HTR-8/SVneo (cell line): Measurements from ENCODE around the gene FGD4.

ENCODE experiments used
- DNase-seq: peaks from one replicate; pipeline ENCODE4 v3.0.0; 2011; ENCODE audit warnings: low spot score, mixed read lengths; ENCODE audit not compliant: insufficient read length
- FAIRE-seq: peaks from 2 replicates; lab custom pipeline; 2011; peaks lifted over from hg19 to GRCh38; lab: Jason Lieb, UNC

FGD4 gene

DNA sequence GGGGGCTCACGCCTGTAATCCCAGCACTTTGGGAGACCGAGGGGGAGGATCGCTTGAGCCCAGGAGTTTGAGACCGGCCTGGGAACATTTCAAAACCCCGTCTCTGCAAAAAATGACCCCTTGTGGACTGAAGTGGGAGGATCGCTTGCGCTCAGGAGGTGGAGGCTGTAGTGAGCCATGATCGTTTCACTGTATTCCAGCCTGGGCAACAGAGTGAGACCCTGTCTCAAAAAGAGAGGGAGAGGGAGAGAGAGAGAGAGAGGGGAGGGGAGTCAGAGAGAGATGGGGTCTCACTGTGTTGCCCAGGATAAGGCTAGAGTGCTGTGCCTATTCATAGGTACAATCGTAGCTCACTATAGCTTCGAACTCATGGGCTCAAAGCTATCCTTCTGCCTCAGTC is 2.8 kb downstream of the FGD4 start:
- DNase-seq (no peak), FAIRE-seq (no peak)

DNA sequence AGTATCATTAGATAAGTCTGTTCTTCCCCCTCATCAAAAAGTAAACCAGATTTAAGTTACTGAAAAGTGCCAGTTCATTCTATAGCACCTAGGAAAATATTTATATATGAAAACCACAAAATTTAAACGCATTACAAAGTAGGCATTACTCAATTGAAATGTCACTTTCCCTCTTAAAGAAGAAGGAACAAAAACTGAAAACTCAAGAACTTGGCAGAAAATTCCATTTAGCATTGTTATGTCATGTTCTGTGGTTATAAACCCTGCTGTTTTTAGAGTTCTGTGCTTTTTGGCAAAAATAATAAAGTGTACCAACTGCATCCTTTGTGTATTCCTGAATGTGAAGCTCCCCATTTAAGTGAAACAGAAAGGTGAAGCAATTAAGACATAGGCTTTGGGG is 3.6 kb downstream of the FGD4 start:
- DNase-seq (no peak), FAIRE-seq (no peak)

DNA sequence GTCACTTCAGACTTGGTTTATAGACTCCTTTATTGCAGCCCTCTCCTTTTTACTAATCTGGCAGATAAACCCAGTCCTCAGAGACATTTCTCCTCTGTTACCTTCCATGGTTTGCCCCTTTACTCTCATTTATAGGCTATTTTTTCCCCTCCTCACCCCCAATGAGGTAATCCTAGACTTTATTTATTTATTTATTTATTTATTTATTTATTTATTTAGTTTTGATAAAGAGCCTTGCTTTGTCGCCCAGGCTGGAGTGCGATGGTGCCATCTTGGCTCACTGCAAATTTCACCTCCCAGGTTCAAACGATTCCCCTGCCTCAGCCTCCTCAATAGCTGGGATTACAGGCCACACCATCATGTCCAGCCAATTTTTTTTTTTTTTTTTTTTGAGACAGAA is 8.4 kb downstream of the FGD4 start:
- no peak for DNase-seq

DNA sequence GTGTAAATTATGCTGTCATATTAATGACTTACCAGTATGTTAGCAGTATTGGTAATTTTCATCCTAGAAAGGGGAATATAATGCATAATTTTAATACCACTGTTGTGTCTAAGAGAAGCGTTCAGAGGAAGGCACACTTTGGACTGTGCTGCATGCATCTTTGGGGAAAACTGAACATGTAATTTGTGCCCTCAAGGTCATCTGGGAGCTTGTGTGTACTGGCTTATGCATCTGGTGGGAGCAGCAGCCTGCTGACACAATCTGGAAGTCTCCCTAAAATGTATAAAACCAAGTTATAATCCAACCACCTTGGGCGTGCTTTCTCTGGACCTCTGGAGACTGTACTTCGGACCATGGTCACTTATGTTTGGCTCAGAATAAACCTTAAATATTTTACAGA is 14.1 kb downstream of the FGD4 start:
- no peak for DNase-seq

More for the DNA sequence above, 8.4 kb downstream of the FGD4 start:
- FAIRE-seq, result no peak

DNA sequence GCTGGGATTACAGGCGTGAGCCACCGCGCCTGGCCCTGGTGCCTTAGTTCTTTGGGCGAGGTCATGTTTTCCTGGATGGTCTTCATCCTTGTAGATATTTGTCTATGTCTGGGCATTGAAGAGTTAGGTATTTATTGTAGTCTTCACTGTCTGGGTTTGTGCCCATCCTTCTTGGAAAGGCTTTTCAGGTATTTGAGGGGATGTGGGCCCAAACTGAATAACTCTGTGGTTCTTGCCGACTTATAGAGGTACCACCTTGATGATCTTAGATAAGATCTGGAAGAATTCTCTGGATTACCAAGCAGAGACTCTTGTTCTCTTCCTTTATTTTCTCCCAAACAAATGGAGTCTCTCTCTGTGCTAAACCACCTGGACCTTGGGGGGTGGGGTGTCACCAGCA is 18.9 kb downstream of the FGD4 start:
- DNase-seq (no peak), FAIRE-seq (no peak)

More for the DNA sequence above, 14.1 kb downstream of the FGD4 start:
- FAIRE-seq, result no peak

DNA sequence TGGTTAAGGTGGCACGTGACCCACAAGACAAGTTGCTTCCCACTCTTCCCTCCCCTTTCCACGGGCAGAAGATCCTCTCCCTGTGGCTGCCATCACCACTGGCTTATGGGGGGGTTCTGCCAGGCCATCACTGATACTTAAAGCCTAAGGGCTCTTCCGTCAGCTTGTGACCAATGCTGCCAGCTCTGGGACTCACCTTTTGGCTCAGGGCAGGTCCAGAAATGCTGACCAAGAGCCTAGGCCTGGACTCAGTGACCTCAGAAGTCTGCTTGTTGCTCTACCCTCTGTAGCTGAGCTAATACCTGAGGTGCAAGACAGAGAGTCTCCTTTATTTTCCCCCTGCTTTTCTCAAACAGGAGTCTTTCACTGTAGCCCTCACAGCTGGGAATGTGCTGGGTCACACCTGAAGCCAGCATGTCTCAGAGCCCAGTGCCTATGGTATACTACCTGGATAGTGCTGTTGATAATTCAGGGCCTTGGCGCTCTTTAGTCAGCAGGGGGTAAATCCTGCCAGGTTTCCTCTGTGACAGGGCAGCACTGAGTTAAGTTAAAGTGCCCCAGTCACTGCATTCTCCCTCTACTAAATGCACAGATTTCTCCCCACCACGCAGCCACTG is 19.7 kb downstream of the FGD4 start:
- no peak for DNase-seq
- FAIRE-seq, result no peak

DNA sequence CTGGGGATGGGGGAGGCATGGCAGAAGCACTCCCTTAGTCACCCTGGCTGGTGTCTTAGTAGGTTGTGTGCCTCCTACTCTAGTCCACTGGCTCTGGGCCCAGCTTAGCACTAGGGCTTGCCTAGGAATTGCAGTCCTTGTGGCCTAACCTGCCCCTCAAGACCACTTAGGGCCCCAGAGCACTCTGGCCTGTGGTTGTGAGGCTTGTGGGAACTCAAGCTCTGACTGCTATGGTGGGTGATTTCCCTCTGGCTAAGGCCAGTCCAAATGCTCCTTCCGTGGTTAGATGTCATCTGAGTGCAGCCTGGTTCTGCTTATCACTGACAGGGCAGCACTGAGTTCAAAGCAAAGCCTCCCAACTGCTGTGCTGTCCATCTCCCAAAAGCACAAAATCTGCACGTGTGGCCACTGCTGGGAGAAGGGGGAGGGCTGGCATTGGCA is 20.2 kb downstream of the FGD4 start:
- no peak for DNase-seq
- FAIRE-seq, result no peak

DNA sequence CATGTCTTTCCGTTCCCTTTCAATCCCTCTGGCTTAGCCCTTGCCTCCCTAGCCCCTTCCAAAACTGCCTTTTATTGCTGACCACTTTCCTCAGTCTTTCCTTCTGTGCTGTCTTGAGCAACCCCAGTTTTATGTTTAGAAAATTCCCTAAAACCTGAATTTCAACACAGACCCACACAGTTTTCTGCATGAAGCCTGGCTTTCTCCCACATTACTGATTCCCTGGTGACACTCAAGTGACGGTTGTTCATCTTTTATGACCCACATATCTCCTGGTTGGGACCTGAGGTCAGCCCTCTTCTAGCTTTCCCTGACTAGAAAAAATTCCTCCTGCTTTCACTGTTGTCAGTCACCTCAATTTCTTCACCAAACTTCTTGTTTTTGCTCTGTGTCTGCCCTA is 21.0 kb downstream of the FGD4 start:
- no peak for DNase-seq
- FAIRE-seq, result no peak

DNA sequence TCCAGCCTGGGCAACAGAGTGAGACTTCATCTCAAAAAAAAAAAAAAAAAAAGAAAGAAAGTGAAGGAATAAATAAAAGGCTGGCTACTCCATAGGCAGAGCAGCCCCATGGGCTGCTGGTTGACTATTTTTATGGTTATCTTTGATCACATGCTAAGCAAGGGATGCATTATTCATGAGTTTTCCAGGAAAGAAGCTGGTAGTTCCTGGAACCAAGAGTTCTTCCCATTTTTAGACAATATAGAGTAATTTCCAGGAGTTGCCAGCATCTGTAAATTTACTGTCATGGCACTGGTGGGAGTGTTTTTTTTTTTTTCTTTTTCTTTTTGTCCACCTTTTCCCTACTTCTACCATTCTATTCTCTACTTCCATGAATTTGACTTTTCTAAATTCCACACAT is 24.2 kb downstream of the FGD4 start:
- no peak for FAIRE-seq

DNA sequence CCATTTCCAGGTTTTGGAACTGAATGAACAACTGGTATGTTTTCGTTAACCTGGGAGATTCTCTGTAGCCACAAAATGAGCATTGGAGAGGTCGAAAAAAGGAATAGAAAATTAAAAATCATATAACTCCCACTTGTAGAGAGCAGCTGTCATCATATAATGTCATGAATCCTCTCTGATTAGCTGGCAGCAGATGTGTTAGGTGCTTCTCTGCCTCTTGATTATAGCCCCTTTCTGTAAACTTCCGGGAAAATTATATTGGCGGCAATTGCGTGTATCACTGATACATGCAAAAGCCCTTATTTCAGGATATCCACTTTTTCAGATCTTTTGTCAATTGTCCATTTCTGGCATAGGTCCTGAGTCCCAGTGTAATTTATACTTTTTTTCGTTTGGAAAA is 31.7 kb downstream of the FGD4 start:
- FAIRE-seq (no peak), DNase-seq (no peak)

More for the DNA sequence above, 24.2 kb downstream of the FGD4 start:
- DNase-seq, result no peak

DNA sequence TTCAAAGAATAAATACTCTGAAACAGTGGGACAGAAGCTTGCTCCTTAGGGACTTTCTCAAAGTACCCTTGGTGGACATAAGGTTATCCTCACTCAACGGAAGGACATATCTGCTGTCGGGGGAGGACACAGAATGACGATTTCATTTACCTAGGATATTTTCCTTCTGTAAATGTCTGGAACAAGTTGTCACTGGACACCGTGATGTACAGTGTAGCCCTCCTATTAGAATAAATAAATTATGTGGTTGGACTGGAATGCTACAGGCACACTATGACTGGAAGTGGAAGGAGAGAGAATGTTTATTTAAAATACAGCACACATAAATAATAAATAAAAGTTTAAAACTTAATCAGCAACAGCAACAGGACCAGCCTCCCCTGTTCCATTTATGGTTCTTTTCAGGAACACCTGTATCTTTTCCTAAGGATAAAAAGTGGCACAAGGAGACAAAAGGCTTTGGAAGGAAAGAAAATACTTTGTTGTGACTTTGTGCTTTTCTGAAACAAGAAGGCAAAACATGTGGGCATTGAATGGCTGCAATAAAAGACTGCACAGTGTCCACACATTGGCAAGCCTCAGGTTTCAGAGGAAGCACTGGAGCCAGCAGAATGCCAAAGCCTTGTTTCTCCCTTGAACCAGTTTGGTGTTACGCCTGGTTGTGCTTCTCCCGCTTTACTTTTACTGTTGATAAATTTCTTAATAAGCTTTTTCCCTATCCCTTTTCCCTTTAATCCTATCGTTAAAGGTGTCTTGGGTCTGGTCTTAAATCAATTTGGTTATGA is 36.8 kb downstream of the FGD4 start:
- FAIRE-seq (no peak), DNase-seq (no peak)

DNA sequence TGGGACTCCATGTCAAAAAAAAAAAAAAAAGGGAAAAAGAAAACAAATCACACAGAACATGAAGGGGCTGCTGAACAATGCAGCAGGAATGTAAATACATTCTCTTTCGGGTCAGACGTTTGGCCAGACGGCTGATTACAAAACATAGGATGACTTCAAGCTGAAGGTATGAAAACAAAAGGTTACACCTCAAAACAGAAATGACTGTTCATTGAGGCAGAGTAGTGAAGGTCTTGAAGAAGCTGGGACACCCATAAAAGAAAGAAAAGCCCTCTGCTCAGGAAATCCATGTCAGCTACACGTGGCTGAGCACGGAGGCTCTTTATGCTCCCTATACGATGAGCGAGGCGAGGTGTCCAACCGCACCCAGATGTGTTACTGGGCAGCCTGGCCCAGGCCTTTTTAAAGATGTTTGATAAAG is 37.7 kb downstream of the FGD4 start:
- peak; percentile 51 for DNase-seq
- FAIRE-seq, result no peak

DNA sequence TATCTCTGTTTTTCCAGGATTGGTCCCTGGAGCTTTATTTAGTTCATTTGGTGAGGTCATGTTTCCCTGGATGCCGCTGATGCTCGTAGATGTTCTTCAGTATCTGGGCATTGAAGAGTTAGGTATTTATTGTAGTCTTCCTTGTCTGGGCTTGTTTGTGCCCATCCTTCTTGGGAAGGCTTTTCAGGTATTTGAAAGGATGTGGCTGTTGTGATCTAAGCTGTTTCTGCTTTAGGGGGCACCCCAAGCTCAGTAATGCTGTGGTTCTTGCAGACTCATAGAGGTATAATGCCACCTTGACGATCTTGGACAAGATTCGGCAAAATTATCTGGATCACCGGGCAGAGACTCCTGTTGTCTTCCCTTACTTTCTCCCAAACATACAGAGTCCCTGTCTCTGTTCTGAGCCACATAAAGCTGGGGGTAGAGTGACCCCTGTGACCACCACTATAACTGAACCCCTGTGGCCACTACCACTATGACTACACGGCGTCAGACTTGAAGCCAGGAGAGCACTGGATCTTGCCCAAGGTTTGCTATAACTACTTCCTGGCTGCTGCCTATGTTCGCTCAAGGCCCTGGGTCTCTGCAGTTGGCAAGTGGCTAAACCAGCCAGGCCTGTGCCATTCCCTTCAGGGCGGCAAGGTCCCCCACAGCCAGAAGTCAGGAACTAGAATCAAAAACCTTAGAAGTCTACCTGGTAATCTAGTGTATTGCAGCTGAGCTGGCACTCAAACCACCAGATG is 40.9 kb downstream of the FGD4 start:
- no peak for FAIRE-seq
- no peak for DNase-seq

DNA sequence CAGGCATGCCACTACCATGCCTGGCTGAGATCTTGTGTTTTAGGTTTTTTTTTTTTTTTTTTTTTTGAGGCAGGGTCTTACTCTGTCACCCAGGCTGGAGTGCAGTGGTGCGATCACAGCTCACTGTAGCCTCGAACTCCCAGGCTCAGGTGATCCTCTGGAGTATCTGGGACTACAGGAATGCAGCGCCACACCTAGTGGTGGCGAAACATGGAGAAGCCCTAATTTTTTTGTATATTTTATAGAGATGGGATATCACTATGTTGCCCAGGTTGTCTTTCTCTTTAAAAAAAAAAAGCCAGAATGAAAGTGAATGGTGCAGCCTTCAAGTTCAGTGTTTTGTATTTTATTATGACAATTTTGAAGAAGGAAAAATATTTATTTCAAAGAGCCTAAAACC is 44.1 kb downstream of the FGD4 start:
- FAIRE-seq (no peak), DNase-seq (no peak)

DNA sequence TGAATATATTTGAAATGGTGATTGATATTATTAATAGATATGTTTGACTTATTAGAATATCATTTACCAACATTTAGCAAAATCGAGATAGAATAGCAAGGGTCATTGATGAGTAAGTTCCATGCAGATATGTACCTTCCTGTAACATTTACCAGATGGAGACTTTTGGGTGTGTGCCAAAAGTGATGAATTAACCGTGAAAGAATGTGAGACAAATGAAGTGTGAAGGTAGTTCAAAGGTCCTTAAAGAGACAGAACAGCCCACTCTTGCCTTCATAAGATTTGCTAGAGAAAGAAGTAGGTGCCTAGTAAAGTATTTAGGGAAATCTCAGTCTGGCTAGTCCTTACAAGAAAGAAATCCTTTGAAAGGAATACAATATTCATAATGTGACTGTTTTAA is 45.5 kb downstream of the FGD4 start:
- FAIRE-seq (no peak), DNase-seq (no peak)

DNA sequence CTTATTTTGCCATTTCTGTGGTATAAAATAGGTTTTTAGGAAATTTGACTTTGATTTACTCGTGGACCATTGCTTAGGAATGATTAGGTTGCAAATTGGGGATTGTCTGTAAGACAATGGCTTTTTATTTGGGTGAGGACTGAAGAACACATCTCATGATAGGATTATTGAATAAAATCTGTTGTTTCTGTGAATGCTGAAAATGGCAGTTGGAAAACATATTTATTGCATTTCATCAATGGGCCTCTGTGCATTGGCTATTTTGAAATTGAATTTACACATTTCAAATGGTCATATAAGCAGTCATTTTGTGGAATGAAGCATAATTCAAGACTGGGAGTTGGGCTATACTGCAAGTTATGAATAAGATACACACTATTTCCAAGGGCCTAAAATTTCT is 46.0 kb downstream of the FGD4 start:
- DNase-seq (no peak), FAIRE-seq (no peak)

DNA sequence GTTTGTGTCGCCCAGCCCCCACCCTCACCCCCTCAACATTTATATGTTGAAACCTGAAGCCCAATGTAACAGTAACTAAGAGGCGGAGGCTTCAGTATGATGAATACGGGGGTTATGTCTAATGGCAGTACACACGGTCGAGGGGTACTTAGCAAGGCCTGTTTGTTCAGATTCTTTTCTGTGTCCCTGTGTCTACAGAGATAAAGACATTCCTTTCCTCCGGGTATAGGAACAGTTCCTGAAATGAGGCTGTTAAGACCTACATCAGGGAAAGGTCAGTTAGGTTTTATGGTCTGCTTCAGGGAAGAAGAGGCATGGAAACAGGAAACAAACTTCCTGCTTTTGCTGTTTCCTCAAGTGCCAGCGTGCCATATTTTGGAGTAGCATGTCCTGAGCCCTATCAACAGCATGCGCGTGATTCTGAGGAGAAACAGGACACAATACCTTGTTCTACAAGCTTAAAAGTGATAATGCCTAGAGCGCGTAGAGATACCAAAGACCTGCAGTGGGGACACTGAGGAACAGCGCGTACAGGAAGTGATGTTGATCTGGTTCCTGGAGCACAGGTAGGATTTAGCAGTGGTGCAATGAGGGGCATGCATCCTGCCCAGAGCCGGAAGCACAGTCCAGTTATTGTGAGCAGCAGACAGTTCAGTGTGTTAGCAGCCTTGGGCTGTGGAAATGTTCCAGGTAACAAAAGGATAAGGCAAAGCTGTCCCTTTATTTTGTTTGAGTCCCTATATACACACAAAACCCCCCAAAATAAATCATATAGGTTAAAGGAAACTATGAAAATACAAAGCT is 47.2 kb downstream of the FGD4 start:
- FAIRE-seq (no peak), DNase-seq (no peak)

DNA sequence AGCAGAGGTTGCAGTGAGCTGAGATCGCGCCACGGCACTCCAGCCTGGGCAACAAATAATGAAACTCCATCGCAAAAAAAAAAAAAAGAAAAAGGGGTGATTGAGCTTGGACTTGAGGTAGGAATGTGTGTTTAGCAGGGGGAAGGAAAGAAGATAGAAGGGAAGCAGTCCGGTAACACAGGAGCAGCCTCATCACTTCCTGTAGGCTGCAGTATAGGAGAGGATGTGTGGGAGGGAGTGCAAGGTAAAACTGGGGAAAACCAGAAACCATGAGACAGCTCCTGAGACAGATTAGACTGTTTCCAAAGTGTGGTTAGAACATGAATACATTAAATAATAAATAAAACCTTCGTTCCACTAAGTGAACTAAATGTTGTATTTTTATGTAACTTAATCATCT is 49.2 kb downstream of the FGD4 start:
- no peak for FAIRE-seq
- no peak for DNase-seq

DNA sequence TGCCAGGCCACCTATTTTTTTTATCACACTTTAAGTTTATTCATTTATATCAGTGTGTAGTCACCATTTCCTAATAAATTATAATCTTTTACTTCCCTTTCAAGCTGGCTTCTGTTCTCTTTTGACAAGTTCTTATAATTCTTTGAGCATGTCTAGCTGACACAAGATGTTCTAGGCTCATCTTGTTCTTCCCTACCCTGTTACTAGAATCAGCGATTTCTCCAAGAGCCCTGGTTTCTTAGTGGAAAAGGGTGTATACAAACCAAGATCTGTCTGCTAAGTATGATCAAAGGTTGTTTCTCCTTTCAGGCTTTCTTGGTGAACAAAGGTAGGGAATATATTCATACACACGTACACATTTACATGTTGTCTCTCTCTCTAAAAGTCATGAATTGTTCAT is 51.0 kb downstream of the FGD4 start:
- DNase-seq (no peak), FAIRE-seq (no peak)

DNA sequence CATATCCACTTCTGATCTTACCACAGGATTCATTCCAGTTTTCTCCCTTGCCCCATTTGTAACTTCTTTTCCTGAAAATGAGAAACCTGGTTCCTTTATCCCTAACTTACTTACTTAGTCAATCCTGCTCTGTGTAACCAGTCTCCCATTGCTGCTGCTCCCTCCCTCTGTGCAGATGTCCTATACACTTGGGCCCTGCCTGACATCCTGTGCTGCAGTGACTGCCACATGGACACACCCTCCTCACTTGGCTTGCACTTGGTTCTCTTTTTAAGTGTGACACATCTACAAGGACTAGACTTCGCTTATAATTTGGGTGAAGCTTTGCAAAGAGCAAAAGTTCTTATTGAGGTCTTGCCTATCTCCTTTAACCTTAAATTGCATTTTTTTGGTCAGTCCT is 51.4 kb downstream of the FGD4 start:
- FAIRE-seq, result no peak

More for the DNA sequence above, 51.4 kb downstream of the FGD4 start:
- DNase-seq, result no peak
